GM23338 (cell line): Measurements from ENCODE around the gene RBM42. TPM values are rescaled to one million over a fixed set of nuclear protein-coding genes. Genes with fewer than 3 reads are reported as not detected.
A peak's percentile ranks its signal among the peaks of the same experiment; 100 is the strongest.

Experiments used
- ATAC-seq: fragments of 200-7000 bp; cut with Tn5 transposase; 3 replicates; pipeline ENCODE4 v1.9.1; 2020
- DNase-seq: peaks from one replicate; pipeline ENCODE4 v3.0.0-alpha.2; 2015; ENCODE audit warnings: low spot score
- H2AFZ ChIP-seq: fragments of 200-600 bp; sonication (generic); 2 replicates; pipeline ENCODE4 v1.8.0; 2016; ENCODE audit warnings: antibody characterized with exemption, mild to moderate bottlenecking, moderate library complexity
- H3F3A ChIP-seq: fragments of 200-600 bp; sonication (generic); replicated peaks from 2 replicates; pipeline ENCODE4 v1.8.0; 2017; ENCODE audit warnings: antibody characterized with exemption, mixed run types, low read depth
- H3K27ac ChIP-seq: fragments of 200-600 bp; sonication (generic); 2 replicates; pipeline ENCODE4 v1.6.1; 2016; ENCODE audit warnings: low read depth
- H3K27me3 ChIP-seq: fragments of 200-600 bp; sonication (generic); 2 replicates; pipeline ENCODE4 v1.8.0; 2016; ENCODE audit warnings: mild to moderate bottlenecking, mixed run types, moderate library complexity; ENCODE audit not compliant: insufficient read depth
- H3K36me3 ChIP-seq: fragments of 200-600 bp; sonication (generic); 2 replicates; pipeline ENCODE4 v1.8.0; 2016; ENCODE audit warnings: mild to moderate bottlenecking; ENCODE audit not compliant: insufficient read depth
- H3K4me1 ChIP-seq: fragments of 200-600 bp; sonication (generic); 2 replicates; pipeline ENCODE4 v1.8.0; 2016; ENCODE audit warnings: mild to moderate bottlenecking, moderate library complexity; ENCODE audit not compliant: insufficient read depth
- H3K4me2 ChIP-seq: fragments of 200-600 bp; sonication (generic); 2 replicates; pipeline ENCODE4 v1.7.1; 2017; ENCODE audit warnings: mixed run types
- H3K4me3 ChIP-seq: fragments of 200-600 bp; sonication (generic); 2 replicates; pipeline ENCODE4 v1.6.1; 2016; ENCODE audit warnings: mixed run types
- H3K79me2 ChIP-seq: fragments of 200-600 bp; sonication (generic); replicated peaks from 2 replicates; pipeline ENCODE4 v1.8.0; 2017; ENCODE audit warnings: mild to moderate bottlenecking; ENCODE audit not compliant: insufficient read depth
- H3K9me2 ChIP-seq: fragments of 200-600 bp; sonication (generic); 2 replicates; pipeline ENCODE4 v1.8.0; 2017; ENCODE audit not compliant: insufficient read depth
- H4K20me1 ChIP-seq: fragments of 200-600 bp; sonication (generic); replicated peaks from 2 replicates; pipeline ENCODE4 v1.8.0; 2017; ENCODE audit warnings: mild to moderate bottlenecking; ENCODE audit not compliant: insufficient read depth
- H3K27ac Mint-ChIP-seq: 2 replicates; pipeline ENCODE4 v1.8.0; 2020; ENCODE audit warnings: inconsistent platforms, mild to moderate bottlenecking, moderate library complexity, mixed read lengths
- H3K27me3 Mint-ChIP-seq: 3 replicates; pipeline ENCODE4 v1.8.0; 2022; ENCODE audit warnings: low read depth, mild to moderate bottlenecking, moderate library complexity, mixed read lengths, inconsistent platforms; ENCODE audit not compliant: insufficient read depth, poor library complexity
- H3K36me3 Mint-ChIP-seq: 3 replicates; pipeline ENCODE4 v1.8.0; 2021; ENCODE audit warnings: low read depth, mild to moderate bottlenecking, inconsistent platforms, moderate library complexity, mixed read lengths
- H3K4me1 Mint-ChIP-seq: 3 replicates; pipeline ENCODE4 v1.8.0; 2020; ENCODE audit warnings: mild to moderate bottlenecking, inconsistent platforms, mixed read lengths
- H3K4me3 Mint-ChIP-seq: 3 replicates; pipeline ENCODE4 v1.8.0; 2021; ENCODE audit warnings: moderate library complexity, mild to moderate bottlenecking, inconsistent platforms, mixed read lengths
- H3K9me3 Mint-ChIP-seq: 3 replicates; pipeline ENCODE4 v1.8.0; 2020; ENCODE audit warnings: moderate library complexity, mild to moderate bottlenecking, inconsistent platforms, mixed read lengths
- CTCF ChIP-seq, 2 experiments: fragments of 200-600 bp in 1 of 2; sonication (generic) in 1 of 2; conservative IDR thresholded peaks; 2 replicates each; pipeline versions ENCODE4 v1.5.1 to v1.6.1; 2016 to 2017; ENCODE audit warnings: antibody characterized with exemption in 2 of 2, low read depth in 2 of 2, mild to moderate bottlenecking in 2 of 2, moderate library complexity in 1 of 2
- REST ChIP-seq: IDR thresholded peaks from one replicate; pipeline ENCODE4 v1.6.1; 2018; ENCODE audit warnings: antibody characterized with exemption; ENCODE audit not compliant: unreplicated experiment
- polyA plus RNA-seq: library from polyadenylated mRNA; unstranded; fragments of >200 nt; fragmentation: Nextera tagmentation; extraction: Ambion mirVana; gene quantifications from 2 replicates; pipeline ENCODE4 v1.2.1, GENCODE V29; 2016
- total RNA-seq: library from RNA; depleted of rRNA; stranded (reverse); fragments of >200 nt; shearing (Covaris generic); gene quantifications from 2 replicates; pipeline ENCODE4 v1.2.3, GENCODE V29; 2014
- TF ChIP-seq, protein P1 (sequence below): fragments of 250-450 bp; sonication (Bioruptor Pico); IDR thresholded peaks from 2 replicates; pipeline ENCODE4 v1.5.0; 2020; ENCODE audit warnings: mild to moderate bottlenecking, moderate library complexity

RBM42 gene
- total and polyA plus RNA-seq, 2 experiments from 2014 or later, result 74.7 to 82.9 TPM

DNA sequence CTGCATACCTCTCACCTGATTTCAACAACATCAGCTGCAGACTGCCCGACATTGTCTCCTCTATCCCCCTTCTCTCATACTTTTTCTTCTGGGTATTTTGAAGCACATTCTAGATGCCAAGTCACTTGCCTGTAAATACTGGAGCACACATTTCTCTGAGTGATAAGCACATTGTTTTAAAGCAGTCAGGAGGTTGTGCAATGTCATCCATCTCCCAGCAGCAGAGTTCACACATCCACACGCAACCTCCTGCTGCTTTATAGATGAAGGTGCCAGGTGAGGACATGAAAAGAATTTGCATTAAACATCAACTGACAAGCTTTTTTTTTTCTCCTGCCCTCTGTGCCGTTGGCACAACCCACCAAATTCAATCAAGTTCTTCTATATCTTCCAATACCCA, 43.0 kb downstream of the RBM42 start (continued):
- TF ChIP-seq, protein P1, sequence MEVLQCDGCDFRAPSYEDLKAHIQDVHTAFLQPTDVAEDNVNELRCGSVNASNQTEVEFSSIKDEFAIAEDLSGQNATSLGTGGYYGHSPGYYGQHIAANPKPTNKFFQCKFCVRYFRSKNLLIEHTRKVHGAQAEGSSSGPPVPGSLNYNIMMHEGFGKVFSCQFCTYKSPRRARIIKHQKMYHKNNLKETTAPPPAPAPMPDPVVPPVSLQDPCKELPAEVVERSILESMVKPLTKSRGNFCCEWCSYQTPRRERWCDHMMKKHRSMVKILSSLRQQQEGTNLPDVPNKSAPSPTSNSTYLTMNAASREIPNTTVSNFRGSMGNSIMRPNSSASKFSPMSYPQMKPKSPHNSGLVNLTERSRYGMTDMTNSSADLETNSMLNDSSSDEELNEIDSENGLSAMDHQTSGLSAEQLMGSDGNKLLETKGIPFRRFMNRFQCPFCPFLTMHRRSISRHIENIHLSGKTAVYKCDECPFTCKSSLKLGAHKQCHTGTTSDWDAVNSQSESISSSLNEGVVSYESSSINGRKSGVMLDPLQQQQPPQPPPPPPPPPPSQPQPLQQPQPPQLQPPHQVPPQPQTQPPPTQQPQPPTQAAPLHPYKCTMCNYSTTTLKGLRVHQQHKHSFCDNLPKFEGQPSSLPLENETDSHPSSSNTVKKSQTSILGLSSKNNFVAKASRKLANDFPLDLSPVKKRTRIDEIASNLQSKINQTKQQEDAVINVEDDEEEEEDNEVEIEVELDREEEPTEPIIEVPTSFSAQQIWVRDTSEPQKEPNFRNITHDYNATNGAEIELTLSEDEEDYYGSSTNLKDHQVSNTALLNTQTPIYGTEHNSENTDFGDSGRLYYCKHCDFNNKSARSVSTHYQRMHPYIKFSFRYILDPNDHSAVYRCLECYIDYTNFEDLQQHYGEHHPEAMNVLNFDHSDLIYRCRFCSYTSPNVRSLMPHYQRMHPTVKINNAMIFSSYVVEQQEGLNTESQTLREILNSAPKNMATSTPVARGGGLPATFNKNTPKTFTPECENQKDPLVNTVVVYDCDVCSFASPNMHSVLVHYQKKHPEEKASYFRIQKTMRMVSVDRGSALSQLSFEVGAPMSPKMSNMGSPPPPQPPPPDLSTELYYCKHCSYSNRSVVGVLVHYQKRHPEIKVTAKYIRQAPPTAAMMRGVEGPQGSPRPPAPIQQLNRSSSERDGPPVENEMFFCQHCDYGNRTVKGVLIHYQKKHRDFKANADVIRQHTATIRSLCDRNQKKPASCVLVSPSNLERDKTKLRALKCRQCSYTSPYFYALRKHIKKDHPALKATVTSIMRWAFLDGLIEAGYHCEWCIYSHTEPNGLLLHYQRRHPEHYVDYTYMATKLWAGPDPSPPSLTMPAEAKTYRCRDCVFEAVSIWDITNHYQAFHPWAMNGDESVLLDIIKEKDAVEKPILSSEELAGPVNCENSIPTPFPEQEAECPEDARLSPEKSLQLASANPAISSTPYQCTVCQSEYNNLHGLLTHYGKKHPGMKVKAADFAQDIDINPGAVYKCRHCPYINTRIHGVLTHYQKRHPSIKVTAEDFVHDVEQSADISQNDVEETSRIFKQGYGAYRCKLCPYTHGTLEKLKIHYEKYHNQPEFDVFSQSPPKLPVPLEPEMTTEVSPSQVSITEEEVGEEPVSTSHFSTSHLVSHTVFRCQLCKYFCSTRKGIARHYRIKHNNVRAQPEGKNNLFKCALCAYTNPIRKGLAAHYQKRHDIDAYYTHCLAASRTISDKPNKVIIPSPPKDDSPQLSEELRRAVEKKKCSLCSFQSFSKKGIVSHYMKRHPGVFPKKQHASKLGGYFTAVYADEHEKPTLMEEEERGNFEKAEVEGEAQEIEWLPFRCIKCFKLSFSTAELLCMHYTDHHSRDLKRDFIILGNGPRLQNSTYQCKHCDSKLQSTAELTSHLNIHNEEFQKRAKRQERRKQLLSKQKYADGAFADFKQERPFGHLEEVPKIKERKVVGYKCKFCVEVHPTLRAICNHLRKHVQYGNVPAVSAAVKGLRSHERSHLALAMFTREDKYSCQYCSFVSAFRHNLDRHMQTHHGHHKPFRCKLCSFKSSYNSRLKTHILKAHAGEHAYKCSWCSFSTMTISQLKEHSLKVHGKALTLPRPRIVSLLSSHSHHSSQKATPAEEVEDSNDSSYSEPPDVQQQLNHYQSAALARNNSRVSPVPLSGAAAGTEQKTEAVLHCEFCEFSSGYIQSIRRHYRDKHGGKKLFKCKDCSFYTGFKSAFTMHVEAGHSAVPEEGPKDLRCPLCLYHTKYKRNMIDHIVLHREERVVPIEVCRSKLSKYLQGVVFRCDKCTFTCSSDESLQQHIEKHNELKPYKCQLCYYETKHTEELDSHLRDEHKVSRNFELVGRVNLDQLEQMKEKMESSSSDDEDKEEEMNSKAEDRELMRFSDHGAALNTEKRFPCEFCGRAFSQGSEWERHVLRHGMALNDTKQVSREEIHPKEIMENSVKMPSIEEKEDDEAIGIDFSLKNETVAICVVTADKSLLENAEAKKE (CRISPR knock-in tag), result no peak

DNA sequence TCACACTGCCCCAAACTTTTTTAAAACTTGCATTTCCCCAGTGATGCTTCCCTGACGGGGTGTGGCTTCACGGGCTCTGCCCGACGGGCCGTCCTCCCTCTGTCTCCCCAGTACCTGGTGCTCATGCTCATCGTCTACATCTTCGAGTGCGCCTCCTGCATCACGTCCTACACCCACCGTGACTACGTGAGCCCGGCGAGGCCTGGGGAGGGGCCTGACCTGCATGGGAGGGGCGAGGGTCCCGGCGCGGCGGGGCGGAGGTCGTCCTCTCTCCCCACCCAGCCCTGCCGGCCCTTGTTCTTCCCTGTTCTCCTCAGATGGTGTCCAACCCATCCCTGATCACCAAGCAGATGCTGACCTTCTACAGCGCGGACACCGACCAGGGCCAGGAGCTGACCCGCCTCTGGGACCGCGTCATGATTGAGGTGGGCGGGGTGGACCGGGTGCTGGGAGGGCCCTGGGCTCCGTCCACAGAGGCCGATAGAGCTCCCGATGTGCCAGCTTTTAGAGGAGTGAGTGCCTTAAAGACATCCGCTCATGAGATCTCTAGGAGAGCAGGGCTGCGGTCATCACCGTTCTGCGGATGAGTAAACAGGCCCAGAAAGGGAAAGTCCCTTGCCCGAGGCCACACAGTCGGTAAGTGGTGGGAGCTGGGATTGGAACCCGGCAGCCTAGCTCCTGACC, 44.4 kb downstream of the RBM42 start:
- H3K4me1 ChIP-seq, result no peaks in the 10 kb centered on the region; the same call in 1 of the 2 replicates
- Mint-ChIP-seq H3K27me3 (peaks cover 16% of the 10 kb centered on the region), H3K36me3 (no peaks in the 10 kb centered on the region; the same call in 2 of the 3 replicates), H3K4me3 (peak overlapping the region; percentile 79), H3K27ac (no peak overlapping the region), H3K9me3 (no peaks in the 10 kb centered on the region; the same call in 2 of the 3 replicates), H3K4me1 (peaks cover 6% of the 10 kb centered on the region; the same call in 2 of the 3 replicates)
- H3K36me3 ChIP-seq, result no peaks in the 10 kb centered on the region
- H3K79me2 ChIP-seq, result no peaks in the 10 kb centered on the region
- ATAC-seq (peak; percentile 96), DNase-seq (peak; percentile 84)
- H4K20me1 ChIP-seq, result no peaks in the 10 kb centered on the region
- H3K9me2 ChIP-seq, result no peaks in the 10 kb centered on the region
- H2AFZ ChIP-seq, result peak overlapping the region; percentile 92
- H3K27ac ChIP-seq, result no peak overlapping the region
- no peaks in the 10 kb centered on the region for H3K27me3 ChIP-seq
- peak overlapping the region; percentile 59 for H3K4me3 ChIP-seq
- 0 out of 2 replicates have a peak, but pooled peaks cover 3% of the 10 kb centered on the region for H3F3A ChIP-seq
- peak overlapping the region; percentile 72 for H3K4me2 ChIP-seq
- no peak for TF ChIP-seq REST
- TF ChIP-seq CTCF (conservative IDR thresholded peaks at IDR 0.05; ENCODE audit: low read depth in 2 of 2), result 0 out of 4 replicates have a peak, but pooled peaks of 1 of the 2 experiments have one; percentile 1
